CD4-positive, alpha-beta T cell (primary cell): ENCODE data around the gene KANSL1. TPM values are rescaled to one million over a fixed set of nuclear protein-coding genes. Genes with fewer than 3 reads are reported as not detected.

Experiments used
- ATAC-seq: fragments of 200-7000 bp; cut with Tn5 transposase; one replicate; pipeline ENCODE4 v1.10.0; 2022; ENCODE audit warnings: mild to moderate bottlenecking; ENCODE audit not compliant: poor library complexity
- CTCF ChIA-PET: fragments of 350-600 bp; sonication (Branson Sonifier 250); formaldehyde crosslinking; loops from one replicate; lab custom pipeline; 2021; ENCODE audit warnings: antibody characterized with exemption, inconsistent platforms; lab: Charles Lee
- POLR2A ChIA-PET: fragments of 350-600 bp; sonication (Branson Sonifier 250); formaldehyde crosslinking; loops from one replicate; lab custom pipeline; 2021; ENCODE audit warnings: antibody characterized with exemption, inconsistent platforms; lab: Charles Lee
- DNase-seq, 14 experiments: peaks; one replicate each; pipeline ENCODE4 v3.0.0-alpha.2; 2013 to 2020; ENCODE audit warnings: mixed read lengths in 2 of 14
- H3K27ac ChIP-seq, 2 donors: one replicate each; pipeline versions ENCODE4 v1.5.1 to v1.7.0; 2013; ENCODE audit warnings: low read length in 2 of 2, low read depth in 1 of 2, mild to moderate bottlenecking in 1 of 2
- H3K27me3 ChIP-seq, 2 experiments: 1 replicate in 1 of 2; 2 replicates in 1 of 2; pipeline versions ENCODE4 v1.6.1 to v1.7.0; 2013; ENCODE audit warnings: low read length in 2 of 2, control low read depth in 1 of 2, mild to moderate bottlenecking in 1 of 2, moderate library complexity in 1 of 2; ENCODE audit not compliant: insufficient read depth in 2 of 2, control insufficient read depth in 1 of 2
- H3K36me3 ChIP-seq: one replicate; pipeline ENCODE4 v1.6.1; 2013; ENCODE audit warnings: low read length, control low read depth; ENCODE audit not compliant: insufficient read depth
- H3K4me1 ChIP-seq: one replicate; pipeline ENCODE4 v1.6.1; 2013; ENCODE audit warnings: low read length, control low read depth; ENCODE audit not compliant: insufficient read depth
- H3K4me3 ChIP-seq: one replicate; pipeline ENCODE4 v1.5.1; 2013; ENCODE audit warnings: mild to moderate bottlenecking, low read length, moderate library complexity
- H3K9me3 ChIP-seq, 2 experiments: 1 replicate in 1 of 2; 2 replicates in 1 of 2; pipeline versions ENCODE4 v1.6.1 to v1.7.0; 2013; ENCODE audit warnings: low read length in 2 of 2, mild to moderate bottlenecking in 2 of 2, control low read depth in 1 of 2, moderate library complexity in 1 of 2; ENCODE audit not compliant: control insufficient read depth in 1 of 2, insufficient read depth in 1 of 2
- H3K27ac Mint-ChIP-seq: one replicate; pipeline ENCODE4 v1.8.0; 2020; ENCODE audit warnings: mixed read lengths
- H3K27me3 Mint-ChIP-seq: one replicate; pipeline ENCODE4 v1.8.0; 2021; ENCODE audit warnings: mixed read lengths
- H3K36me3 Mint-ChIP-seq: one replicate; pipeline ENCODE4 v1.8.0; 2021; ENCODE audit warnings: low read depth, mixed read lengths
- H3K4me1 Mint-ChIP-seq: one replicate; pipeline ENCODE4 v1.8.0; 2021; ENCODE audit warnings: low read depth, mixed read lengths
- H3K4me3 Mint-ChIP-seq: one replicate; pipeline ENCODE4 v1.8.0; 2020; ENCODE audit warnings: mild to moderate bottlenecking, mixed read lengths
- H3K9me3 Mint-ChIP-seq: one replicate; pipeline ENCODE4 v1.8.0; 2020; ENCODE audit warnings: mixed read lengths
- CTCF ChIP-seq: fragments of 200-600 bp; IDR thresholded peaks from one replicate; pipeline ENCODE4 v1.8.0; 2022; ENCODE audit warnings: antibody characterized with exemption, mild to moderate bottlenecking
- intact Hi-C, 2 experiments: fragments of 100-400 bp; cut with DNase I in 1 of 2; cut with micrococcal nuclease in 1 of 2; formaldehyde crosslinking; loops; one replicate each; pipeline versions ENCODE4 v1.15.1 to v1.9.0; 2023 to 2025; cut with DNase I, micrococcal nuclease
- total RNA-seq, 174 experiments: library from RNA in 2 of 174; stranded (reverse) in 2 of 174; gene quantifications; one replicate each; pipeline ENCODE4 v1.2.3 and lab custom pipeline; 2021 to 2026

Gene KANSL1
- total RNA-seq, 2 experiments from 2014 or later = 122 to 125 TPM

GRCh38 chr17:45982791-45983613, 210.2 kb downstream of the KANSL1 start:
- intact Hi-C loops = no loop called here
- H3K27ac Mint-ChIP-seq = no peak overlapping the region
- Histone ChIP-seq H3K27me3 (no peaks in the 10 kb centered on the region), H3K36me3 (no peaks in the 10 kb centered on the region), H3K27ac (no peak overlapping the region), H3K9me3 (no peaks in the 10 kb centered on the region), H3K4me3 (no peak overlapping the region), H3K4me1 (no peaks in the 10 kb centered on the region)
- H3K27me3 Mint-ChIP-seq = no peaks in the 10 kb centered on the region
- POLR2A ChIA-PET = no interaction called here
- TF ChIP-seq CTCF = no peak
- no peaks in the 10 kb centered on the region for H3K36me3 Mint-ChIP-seq
- no peaks in the 10 kb centered on the region for H3K4me1 Mint-ChIP-seq
- DNase-seq (no peak), ATAC-seq (no peak)
- H3K9me3 Mint-ChIP-seq = no peaks in the 10 kb centered on the region
- CTCF ChIA-PET = no interaction called here
- no peak overlapping the region for H3K4me3 Mint-ChIP-seq

GRCh38 chr17:45981306-45981705, 211.9 kb downstream of the KANSL1 start:
- H3K9me3 Mint-ChIP-seq = no peaks in the 10 kb centered on the region
- intact Hi-C loops = no loop called here
- H3K4me1 Mint-ChIP-seq = no peaks in the 10 kb centered on the region
- H3K27ac Mint-ChIP-seq = no peak overlapping the region
- no peaks in the 10 kb centered on the region for H3K27me3 ChIP-seq
- ChIA-PET CTCF (no interaction called here), POLR2A (no interaction called here)
- DNase-seq (no peak), ATAC-seq (no peak)
- H3K4me3 Mint-ChIP-seq = no peak overlapping the region
- no peaks in the 10 kb centered on the region for H3K27me3 Mint-ChIP-seq
- no peaks in the 10 kb centered on the region for H3K36me3 ChIP-seq
- H3K9me3 ChIP-seq = no peaks in the 10 kb centered on the region
- H3K27ac ChIP-seq = no peak overlapping the region
- no peak overlapping the region for H3K4me3 ChIP-seq
- H3K4me1 ChIP-seq = no peaks in the 10 kb centered on the region
- no peaks in the 10 kb centered on the region for H3K36me3 Mint-ChIP-seq
- TF ChIP-seq CTCF = no peak

GRCh38 chr17:45980855-45981254, 212.4 kb downstream of the KANSL1 start:
- CTCF ChIA-PET = no interaction called here
- H3K27ac Mint-ChIP-seq = no peak overlapping the region
- H3K9me3 Mint-ChIP-seq = no peaks in the 10 kb centered on the region

More at GRCh38 chr17:45980855-45981254, 212.4 kb downstream of the KANSL1 start:
- POLR2A ChIA-PET = no interaction called here
- Mint-ChIP-seq H3K4me1 (no peaks in the 10 kb centered on the region), H3K36me3 (no peaks in the 10 kb centered on the region), H3K27me3 (no peaks in the 10 kb centered on the region), H3K4me3 (no peak overlapping the region)
- Histone ChIP-seq H3K36me3 (no peaks in the 10 kb centered on the region), H3K4me3 (no peak overlapping the region), H3K4me1 (no peaks in the 10 kb centered on the region), H3K27me3 (no peaks in the 10 kb centered on the region), H3K27ac (no peak overlapping the region), H3K9me3 (no peaks in the 10 kb centered on the region)
- ATAC-seq = no peak
- no peak for TF ChIP-seq CTCF
- no peak for DNase-seq
- intact Hi-C loops = no loop called here

Other genes starting within 250 kb of the KANSL1 start
- gene STH, start 194.2 kb downstream of the KANSL1 start, total RNA-seq = not detected
- gene LRRC37A, start 101.7 kb upstream of the KANSL1 start, total RNA-seq = 1 to 10 TPM; 2.9 to 3.6 TPM
- 10 to 100 TPM; 22.0 to 23.9 TPM for gene ARL17B, start 168.3 kb upstream of the KANSL1 start, total RNA-seq